OCI-LY7 (cell line): ENCODE results near the gene ACAP1. TPM values are rescaled to one million over a fixed set of nuclear protein-coding genes. Genes with fewer than 3 reads are reported as not detected.
"Not testable (repeated sequence)": the region's sequence is repeated elsewhere in the genome, so short reads cannot be mapped to it uniquely, and the experiment has no call there.

Experiments
- BruUV-seq: library from RNA; stranded (reverse); fragments of 400-500 nt; replicated peaks from 2 replicates; lab custom pipeline; 2021; lab: Mats Ljungman, UMichigan
- CTCF ChIA-PET: fragments of 300-600 bp; sonication (Branson Sonifier 250); formaldehyde crosslinking; loops from one replicate; lab custom pipeline; 2022; ENCODE audit warnings: antibody characterized with exemption; ENCODE audit not compliant: unreplicated experiment; lab: Charles Lee
- POLR2A ChIA-PET: fragments of 300-600 bp; sonication (Branson Sonifier 250); formaldehyde crosslinking; loops from one replicate; lab custom pipeline; 2022; ENCODE audit warnings: antibody characterized with exemption; lab: Charles Lee
- DNase-seq: peaks from one replicate; pipeline ENCODE4 v3.0.0-alpha.2; 2015; ENCODE audit warnings: low spot score
- H2AFZ ChIP-seq: fragments of 200-600 bp; sonication (generic), shearing (Covaris generic); 2 replicates; pipeline ENCODE4 v1.6.1; 2014; ENCODE audit warnings: mild to moderate bottlenecking, antibody characterized with exemption, low read length, moderate library complexity
- H3K27ac ChIP-seq: fragments of 200-600 bp; sonication (generic); 2 replicates; pipeline ENCODE4 v1.5.1; 2014; ENCODE audit warnings: mixed run types, low read depth, mild to moderate bottlenecking, moderate library complexity, low read length, inconsistent platforms; ENCODE audit not compliant: poor library complexity, severe bottlenecking
- H3K36me3 ChIP-seq: fragments of 200-600 bp; sonication (generic); 2 replicates; pipeline ENCODE4 v1.6.1; 2014; ENCODE audit warnings: mild to moderate bottlenecking, antibody characterized with exemption, low read length, moderate library complexity, mixed read lengths; ENCODE audit not compliant: insufficient read depth
- H3K4me1 ChIP-seq: fragments of 200-600 bp; sonication (generic); 2 replicates; pipeline ENCODE4 v1.5.1; 2014; ENCODE audit warnings: mild to moderate bottlenecking, low read length; ENCODE audit not compliant: insufficient read depth, poor library complexity, severe bottlenecking
- H3K4me2 ChIP-seq: fragments of 200-600 bp; sonication (generic); 2 replicates; pipeline ENCODE4 v1.6.1; 2014; ENCODE audit warnings: mild to moderate bottlenecking, low read length
- H3K4me3 ChIP-seq: fragments of 200-600 bp; sonication (generic); 2 replicates; pipeline ENCODE4 v1.5.1; 2014; ENCODE audit warnings: mild to moderate bottlenecking, low read depth, low read length; ENCODE audit not compliant: poor library complexity, severe bottlenecking
- H3K79me2 ChIP-seq: fragments of 200-600 bp; sonication (generic); 2 replicates; pipeline ENCODE4 v1.6.1; 2016; ENCODE audit warnings: low read depth, mild to moderate bottlenecking, low read length, moderate library complexity, mixed read lengths; ENCODE audit not compliant: insufficient read depth
- H3K9me2 ChIP-seq: fragments of 200-600 bp; sonication (generic); 2 replicates; pipeline ENCODE4 v1.6.1; 2016; ENCODE audit warnings: mild to moderate bottlenecking, low read length, mixed read lengths; ENCODE audit not compliant: insufficient read depth
- H3K9me3 ChIP-seq: fragments of 200-600 bp; sonication (generic); 2 replicates; pipeline ENCODE4 v1.6.1; 2014; ENCODE audit warnings: mild to moderate bottlenecking, mixed run types, low read length, mixed read lengths
- H4K20me1 ChIP-seq: fragments of 200-600 bp; sonication (generic); 2 replicates; pipeline ENCODE4 v1.6.1; 2014; ENCODE audit warnings: mild to moderate bottlenecking, antibody characterized with exemption, low read length, moderate library complexity, mixed read lengths; ENCODE audit not compliant: insufficient read depth
- EZH2phosphoT487 ChIP-seq: fragments of 200-600 bp; sonication (generic); IDR thresholded peaks from 2 replicates; pipeline ENCODE4 v1.6.1; 2018; ENCODE audit warnings: low read depth, borderline replicate concordance, mild to moderate bottlenecking, mixed run types, antibody characterized with exemption, low read length, moderate library complexity, mixed read lengths
- intact Hi-C: fragments of 100-400 bp; cut with micrococcal nuclease; formaldehyde crosslinking; loops from one replicate; pipeline ENCODE4 v1.10.0; 2022; ENCODE audit not compliant: unreplicated experiment
- total RNA-seq, 2 experiments: library from RNA; depleted of rRNA in 1 of 2; stranded (reverse); fragments of >200 nt in 1 of 2; shearing (Covaris generic) in 1 of 2; gene quantifications; 2 replicates each; pipeline ENCODE4 v1.2.3, GENCODE V29; 2014 to 2022
- TF ChIP-seq, protein P1 (sequence below): fragments of 200-600 bp; sonication (generic); conservative IDR thresholded peaks from 2 replicates; pipeline ENCODE4 v1.5.1; 2014; ENCODE audit warnings: mild to moderate bottlenecking, antibody characterized with exemption, low read length, moderate library complexity, mixed read lengths

The ACAP1 gene
- total RNA-seq, 2 experiments from 2014 or later, result 117 to 259 TPM

DNA sequence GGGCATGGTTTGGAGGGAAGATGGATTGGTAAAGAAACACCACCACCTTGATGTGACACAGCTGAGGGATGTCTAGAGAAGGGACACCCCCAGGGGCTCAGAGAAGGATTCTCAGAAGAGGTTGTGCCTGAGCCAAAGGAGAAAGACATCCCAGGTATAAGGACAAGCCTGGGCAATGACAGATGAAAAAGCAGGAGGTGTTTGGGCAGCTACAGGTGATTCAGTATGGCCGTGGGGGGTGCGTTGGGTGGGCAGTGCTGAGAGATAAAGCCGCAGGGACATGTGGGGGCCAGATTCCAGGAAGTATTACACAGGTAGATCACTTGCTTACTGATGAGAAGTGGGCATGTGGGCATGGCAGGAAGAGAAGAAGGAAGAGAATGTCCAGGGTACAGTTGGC, 25.6 kb downstream of the ACAP1 start:
- DNase-seq, result no peak
- intact Hi-C loops, result loop anchor here (2.0 kb wide), 1 partner anchor 23 kb away; no protein-coding TSS in a partner anchor
- Histone ChIP-seq H3K9me3 (no peaks in the 10 kb centered on the region), H3K36me3 (no peaks in the 10 kb centered on the region), H3K27ac (no peak overlapping the region), H3K4me1 (no peaks in the 10 kb centered on the region), H3K9me2 (no peaks in the 10 kb centered on the region), H3K4me2 (no peak overlapping the region), H3K4me3 (no peak overlapping the region), H3K79me2 (no peaks in the 10 kb centered on the region), H4K20me1 (no peaks in the 10 kb centered on the region), H2AFZ (no peak overlapping the region)
- ChIA-PET CTCF (interaction anchor here (0.6 kb wide), 1 partner anchor 25 kb away, joined by 3 read pairs; the partner anchor contains the start of gene ACAP1), POLR2A (no interaction called here)
- BruUV-seq, result no TSS peak
- TF ChIP-seq, protein P1, sequence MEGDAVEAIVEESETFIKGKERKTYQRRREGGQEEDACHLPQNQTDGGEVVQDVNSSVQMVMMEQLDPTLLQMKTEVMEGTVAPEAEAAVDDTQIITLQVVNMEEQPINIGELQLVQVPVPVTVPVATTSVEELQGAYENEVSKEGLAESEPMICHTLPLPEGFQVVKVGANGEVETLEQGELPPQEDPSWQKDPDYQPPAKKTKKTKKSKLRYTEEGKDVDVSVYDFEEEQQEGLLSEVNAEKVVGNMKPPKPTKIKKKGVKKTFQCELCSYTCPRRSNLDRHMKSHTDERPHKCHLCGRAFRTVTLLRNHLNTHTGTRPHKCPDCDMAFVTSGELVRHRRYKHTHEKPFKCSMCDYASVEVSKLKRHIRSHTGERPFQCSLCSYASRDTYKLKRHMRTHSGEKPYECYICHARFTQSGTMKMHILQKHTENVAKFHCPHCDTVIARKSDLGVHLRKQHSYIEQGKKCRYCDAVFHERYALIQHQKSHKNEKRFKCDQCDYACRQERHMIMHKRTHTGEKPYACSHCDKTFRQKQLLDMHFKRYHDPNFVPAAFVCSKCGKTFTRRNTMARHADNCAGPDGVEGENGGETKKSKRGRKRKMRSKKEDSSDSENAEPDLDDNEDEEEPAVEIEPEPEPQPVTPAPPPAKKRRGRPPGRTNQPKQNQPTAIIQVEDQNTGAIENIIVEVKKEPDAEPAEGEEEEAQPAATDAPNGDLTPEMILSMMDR, result no peak
- no peak for TF ChIP-seq EZH2phosphoT487

GRCh38 chr17:7363311-7363710, 27.0 kb downstream of the ACAP1 start:
- H3K9me3 ChIP-seq, result no peaks in the 10 kb centered on the region
- H2AFZ ChIP-seq, result no peak overlapping the region
- H3K4me2 ChIP-seq, result no peak overlapping the region
- H3K79me2 ChIP-seq, result no peaks in the 10 kb centered on the region
- TF ChIP-seq, protein P1, result no peak
- no peak for TF ChIP-seq EZH2phosphoT487
- H4K20me1 ChIP-seq, result no peaks in the 10 kb centered on the region
- intact Hi-C loops, result no loop called here
- CTCF ChIA-PET, result no interaction called here
- DNase-seq, result no peak
- BruUV-seq, result no TSS peak
- H3K36me3 ChIP-seq, result no peaks in the 10 kb centered on the region
- H3K4me1 ChIP-seq, result no peaks in the 10 kb centered on the region
- H3K27ac ChIP-seq, result no peak overlapping the region
- no peaks in the 10 kb centered on the region for H3K9me2 ChIP-seq
- POLR2A ChIA-PET, result interaction anchor here (0.7 kb wide), 1 partner anchor 30 kb away, joined by 3 read pairs; no protein-coding TSS in a partner anchor
- H3K4me3 ChIP-seq, result no peak overlapping the region

DNA sequence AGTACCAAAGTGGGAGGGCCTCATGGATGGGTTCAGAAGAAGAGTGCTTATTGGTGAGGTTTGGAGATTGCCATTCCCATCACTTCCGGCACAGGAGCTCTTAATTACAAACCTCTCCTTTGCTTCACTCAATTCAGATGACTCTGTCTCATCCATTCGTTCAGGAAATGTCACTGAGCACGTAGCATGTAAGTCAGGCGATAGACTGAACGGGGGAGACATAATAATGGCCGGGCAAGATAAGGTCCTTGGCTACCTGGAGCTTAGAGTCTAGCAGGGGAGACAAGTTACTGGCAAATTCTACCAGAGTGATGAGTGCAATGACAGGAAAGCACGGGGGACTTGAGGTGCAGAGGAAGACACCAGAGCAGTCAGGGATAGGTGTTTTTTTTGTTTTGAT, 29.6 kb downstream of the ACAP1 start:
- intact Hi-C loops, CTCF ChIA-PET, H3K79me2 ChIP-seq, BruUV-seq, DNase-seq, H3K9me2 ChIP-seq, H3K9me3 ChIP-seq, POLR2A ChIA-PET, H4K20me1 ChIP-seq, H3K36me3 ChIP-seq, H3K27ac ChIP-seq, H3K4me1 ChIP-seq, H3K4me3 ChIP-seq, H2AFZ ChIP-seq, H3K4me2 ChIP-seq: not testable (repeated sequence)
